GM21367 (cell line): Measurements from ENCODE around the gene LOXL3.
A peak's percentile ranks its signal among the peaks of the same experiment; 100 is the strongest.
"Not testable (repeated sequence)": the region's sequence is repeated elsewhere in the genome, so short reads cannot be mapped to it uniquely, and the experiment has no call there.

ENCODE experiments used
- ATAC-seq: cut with Tn5 transposase; IDR thresholded peaks from one replicate; pipeline ENCODE4 v1.9.1; 2021; ENCODE audit not compliant: unreplicated experiment

LOXL3 gene

GRCh38 chr2:74573747-74574562, 20.2 kb upstream of the LOXL3 start:
- ATAC-seq = peak; percentile 42

- no peak for ATAC-seq
These were observed 18.6 kb upstream of the LOXL3 start for GRCh38 chr2:74572178-74572925.

- peak; percentile 63 for ATAC-seq
These were observed 17.3 kb upstream of the LOXL3 start for GRCh38 chr2:74571058-74571457.

- ATAC-seq = no peak
These were observed 15.9 kb upstream of the LOXL3 start for GRCh38 chr2:74569686-74570085.

GRCh38 chr2:74567881-74568280, 14.1 kb upstream of the LOXL3 start:
- no peak for ATAC-seq

- no peak for ATAC-seq
These were observed 13.0 kb upstream of the LOXL3 start for GRCh38 chr2:74566754-74567085.

GRCh38 chr2:74566076-74566753, 12.5 kb upstream of the LOXL3 start:
- ATAC-seq = no peak

- ATAC-seq = no peak
These were observed 10.5 kb upstream of the LOXL3 start for GRCh38 chr2:74564222-74564621.

- ATAC-seq = no peak
These were observed 8.5 kb upstream of the LOXL3 start for GRCh38 chr2:74562126-74562775.

GRCh38 chr2:74561022-74561421, 7.3 kb upstream of the LOXL3 start:
- ATAC-seq = not testable (repeated sequence)

GRCh38 chr2:74560591-74560990, 6.8 kb upstream of the LOXL3 start:
- no peak for ATAC-seq

GRCh38 chr2:74559912-74560311, 6.2 kb upstream of the LOXL3 start:
- ATAC-seq = no peak

- no peak for ATAC-seq
These were observed 4.8 kb upstream of the LOXL3 start for GRCh38 chr2:74558284-74559230.

- no peak for ATAC-seq
These were observed 3.2 kb upstream of the LOXL3 start for GRCh38 chr2:74556831-74557370.

GRCh38 chr2:74556159-74556558, 2.4 kb upstream of the LOXL3 start:
- ATAC-seq = no peak

- ATAC-seq = no peak
These were observed 1.9 kb upstream of the LOXL3 start for GRCh38 chr2:74555610-74556103.

GRCh38 chr2:74554820-74555531, 1.2 kb upstream of the LOXL3 start:
- ATAC-seq = peak; percentile 31

GRCh38 chr2:74552914-74553811, 579 bp downstream of the LOXL3 start:
- ATAC-seq = no peak
